ENCODE results near the gene ATP6V0A4.
"Not testable (repeated sequence)": the region's sequence is repeated elsewhere in the genome, so short reads cannot be mapped to it uniquely, and the experiment has no call there.

Gene ATP6V0A4

GRCh38 chr7:138699661-138700060 lies 98.3 kb downstream of the ATP6V0A4 start:
- DNase-seq (ENCODE audit: low read depth in 2 of 2) = no peak

- DNase-seq (ENCODE audit: low read depth in 2 of 2) = no peak
These were observed 99.7 kb downstream of the ATP6V0A4 start for GRCh38 chr7:138698281-138698680.

GRCh38 chr7:138697535-138698182 lies 100.3 kb downstream of the ATP6V0A4 start:
- no peak for DNase-seq (ENCODE audit: low read depth in 2 of 2)

- DNase-seq (ENCODE audit: low read depth in 2 of 2) = not testable (repeated sequence)
These were observed 102.2 kb downstream of the ATP6V0A4 start for GRCh38 chr7:138695776-138696175.

- DNase-seq (ENCODE audit: low read depth in 2 of 2) = no peak
These were observed 102.9 kb downstream of the ATP6V0A4 start for GRCh38 chr7:138695106-138695505.

- DNase-seq (ENCODE audit: low read depth in 2 of 2) = no peak
These were observed 106.8 kb downstream of the ATP6V0A4 start for GRCh38 chr7:138691178-138691577.

- DNase-seq (ENCODE audit: low read depth in 2 of 2) = no peak
These were observed 107.5 kb downstream of the ATP6V0A4 start for GRCh38 chr7:138690495-138690894.

- DNase-seq (ENCODE audit: low read depth in 2 of 2) = not testable (repeated sequence)
These were observed 110.0 kb downstream of the ATP6V0A4 start for GRCh38 chr7:138688037-138688436.

- no peak for DNase-seq (ENCODE audit: low read depth in 2 of 2)
These were observed 113.7 kb downstream of the ATP6V0A4 start for GRCh38 chr7:138684340-138684739.

GRCh38 chr7:138679793-138680192 lies 118.2 kb downstream of the ATP6V0A4 start:
- no peak for DNase-seq (ENCODE audit: low read depth in 2 of 2)

GRCh38 chr7:138670594-138670993 lies 127.4 kb downstream of the ATP6V0A4 start:
- no peak for DNase-seq (ENCODE audit: low read depth in 2 of 2)

- no peak for DNase-seq (ENCODE audit: low read depth in 2 of 2)
These were observed 128.6 kb downstream of the ATP6V0A4 start for GRCh38 chr7:138669364-138669763.

GRCh38 chr7:138668946-138669345 lies 129.1 kb downstream of the ATP6V0A4 start:
- DNase-seq (ENCODE audit: low read depth in 2 of 2) = no peak

GRCh38 chr7:138668229-138668596 lies 129.8 kb downstream of the ATP6V0A4 start:
- no peak for DNase-seq (ENCODE audit: low read depth in 2 of 2)

GRCh38 chr7:138667535-138668228 lies 130.3 kb downstream of the ATP6V0A4 start:
- no peak for DNase-seq (ENCODE audit: low read depth in 2 of 2)

- DNase-seq (ENCODE audit: low read depth in 2 of 2) = no peak
These were observed 131.6 kb downstream of the ATP6V0A4 start for GRCh38 chr7:138666385-138666784.

GRCh38 chr7:138665669-138666140 lies 132.3 kb downstream of the ATP6V0A4 start:
- DNase-seq (ENCODE audit: low read depth in 2 of 2) = no peak

- no peak for DNase-seq (ENCODE audit: low read depth in 2 of 2)
These were observed 132.7 kb downstream of the ATP6V0A4 start for GRCh38 chr7:138665249-138665648.

GRCh38 chr7:138663725-138664710 lies 134.0 kb downstream of the ATP6V0A4 start:
- DNase-seq (ENCODE audit: low read depth in 2 of 2) = no peak

- DNase-seq (ENCODE audit: low read depth in 2 of 2) = no peak
These were observed 135.0 kb downstream of the ATP6V0A4 start for GRCh38 chr7:138662991-138663320.

GRCh38 chr7:138662076-138662990 lies 135.7 kb downstream of the ATP6V0A4 start:
- DNase-seq (ENCODE audit: low read depth in 2 of 2) = no peak
